Keratinocyte (primary cell): Measurements from ENCODE around the gene SGIP1. TPM values are rescaled to one million over a fixed set of nuclear protein-coding genes. Genes with fewer than 3 reads are reported as not detected.

Source experiments
- DNase-seq: peaks from one replicate; pipeline ENCODE4 v3.0.0-alpha.2; 2011; ENCODE audit warnings: low read depth, missing footprints, low spot score
- FAIRE-seq: peaks from 2 replicates; lab custom pipeline; 2011; peaks lifted over from hg19 to GRCh38; lab: Jason Lieb, UNC
- H2AFZ ChIP-seq: 2 replicates; pipeline ENCODE4 v1.6.0; 2012; ENCODE audit warnings: low read length, control low read depth, inconsistent platforms; ENCODE audit not compliant: control insufficient read depth
- H3K27ac ChIP-seq: 2 replicates; pipeline ENCODE4 v1.5.1; 2011; ENCODE audit warnings: low read length; ENCODE audit not compliant: control insufficient read depth, insufficient read depth
- H3K27me3 ChIP-seq: 3 replicates; pipeline ENCODE4 v1.6.0; 2011; ENCODE audit warnings: low read length; ENCODE audit not compliant: control insufficient read depth, insufficient read depth; ENCODE audit errors: extremely low read depth
- H3K36me3 ChIP-seq, 2 experiments: 2 replicates in 1 of 2; 3 replicates in 1 of 2; pipeline ENCODE4 v1.5.1; 2011; ENCODE audit warnings: low read length in 2 of 2, mild to moderate bottlenecking in 1 of 2; ENCODE audit not compliant: control insufficient read depth in 2 of 2, insufficient read depth in 2 of 2; ENCODE audit errors: extremely low read depth in 1 of 2
- H3K4me1 ChIP-seq: 3 replicates; pipeline ENCODE4 v1.5.1; 2011; ENCODE audit warnings: low read length; ENCODE audit not compliant: control insufficient read depth, insufficient read depth; ENCODE audit errors: extremely low read depth
- H3K4me2 ChIP-seq: 3 replicates; pipeline ENCODE4 v1.6.0; 2011; ENCODE audit warnings: low read depth, low read length; ENCODE audit not compliant: control insufficient read depth, insufficient read depth; ENCODE audit errors: extremely low read depth
- H3K4me3 ChIP-seq, 3 experiments: fragments of 200-600 bp in 1 of 3; sonication (generic) in 1 of 3; 2 replicates in 2 of 3; 3 replicates in 1 of 3; pipeline ENCODE4 v1.5.1; 2011 to 2016; ENCODE audit warnings: low read length in 3 of 3, mild to moderate bottlenecking in 3 of 3, control low read depth in 2 of 3, inconsistent platforms in 1 of 3, low read depth in 1 of 3, mixed read lengths in 1 of 3, mixed run types in 1 of 3, moderate library complexity in 1 of 3; ENCODE audit not compliant: control insufficient read depth in 2 of 3, insufficient read depth in 2 of 3; ENCODE audit errors: extremely low read depth in 1 of 3
- H3K79me2 ChIP-seq: 2 replicates; pipeline ENCODE4 v1.6.0; 2012; ENCODE audit warnings: low read length; ENCODE audit not compliant: control insufficient read depth, insufficient read depth
- H3K9ac ChIP-seq: 3 replicates; pipeline ENCODE4 v1.6.0; 2011; ENCODE audit warnings: low read length; ENCODE audit not compliant: control insufficient read depth, insufficient read depth; ENCODE audit errors: extremely low read depth
- H3K9me1 ChIP-seq: 3 replicates; pipeline ENCODE4 v1.6.0; 2011; ENCODE audit warnings: low read length; ENCODE audit not compliant: control insufficient read depth, insufficient read depth; ENCODE audit errors: extremely low read depth
- H3K9me3 ChIP-seq: 2 replicates; pipeline ENCODE4 v1.5.1; 2012; ENCODE audit warnings: low read depth, low read length; ENCODE audit not compliant: control insufficient read depth
- H4K20me1 ChIP-seq: 3 replicates; pipeline ENCODE4 v1.6.0; 2011; ENCODE audit warnings: low read length; ENCODE audit not compliant: control insufficient read depth, insufficient read depth; ENCODE audit errors: extremely low read depth
- EZH2 ChIP-seq: IDR thresholded peaks from one replicate; pipeline ENCODE4 v1.6.1; 2012; ENCODE audit warnings: inconsistent platforms, mild to moderate bottlenecking, low read length, moderate library complexity
- dilution Hi-C: fragments of 300-500 bp; cut with MboI; formaldehyde crosslinking; loops from one replicate; pipeline ENCODE4 v1.7.0; 2020; ENCODE audit warnings: low sequenced_read_pairs; ENCODE audit not compliant: extremely low pct_ligation_motif_present
- polyA plus RNA-seq, 5 experiments: library from polyadenylated mRNA; depleted of rRNA in 3 of 5; stranded (reverse) in 3 of 5; stranded (forward) in 1 of 5; unstranded in 1 of 5; fragments of >200 nt; gene quantifications; 1 replicate in 1 of 5; 2 replicates in 3 of 5; 3 replicates in 1 of 5; pipeline versions ENCODE4 v1.2.1 to v1.2.3, GENCODE V29; 2011 to 2012; ENCODE audit warnings: missing spikeins in 2 of 5, low read depth in 1 of 5, low replicate concordance in 1 of 5
- TF ChIP-seq, protein P1 (sequence below), 3 experiments: IDR thresholded peaks in 1 of 3; conservative IDR thresholded peaks in 1 of 3; optimal IDR thresholded peaks in 1 of 3; 2 replicates in 2 of 3; 3 replicates in 1 of 3; pipeline versions ENCODE3 to v1.5.1; 2011; ENCODE audit warnings: low read length in 3 of 3, mild to moderate bottlenecking in 3 of 3, moderate library complexity in 2 of 3, control low read depth in 1 of 3, inconsistent platforms in 1 of 3; ENCODE audit not compliant: insufficient read depth in 2 of 3; ENCODE audit errors: extremely low read depth in 1 of 3

Gene SGIP1
- polyA plus RNA-seq, 1 donor (not counting 4 experiments of a cell fraction or from before 2014, with no cell fraction given) = 0.05 TPM

DNA sequence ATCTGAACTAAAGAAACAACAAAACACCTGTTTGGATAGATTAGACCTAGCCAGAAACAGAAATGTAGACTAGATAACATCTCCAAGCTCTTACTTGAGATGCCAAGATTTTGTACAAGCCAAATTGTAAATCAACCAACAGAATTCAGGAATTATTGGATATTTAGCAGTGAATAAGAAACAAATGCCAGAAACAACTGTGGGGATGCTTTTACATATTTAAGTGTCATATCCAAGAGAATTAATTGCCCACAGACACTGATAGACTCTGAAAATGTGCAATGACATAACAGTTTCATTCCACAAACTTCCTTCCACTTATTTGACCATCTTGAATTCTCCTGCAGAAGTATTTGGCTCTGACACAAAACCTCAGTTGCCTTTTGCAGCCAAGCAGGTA is 92.3 kb downstream of the SGIP1 start:
- H3K27ac ChIP-seq = no peak overlapping the region
- FAIRE-seq (no peak), DNase-seq (no peak)
- H3K9me1 ChIP-seq = no peaks in the 10 kb centered on the region
- no peak for TF ChIP-seq EZH2
- TF ChIP-seq, protein P1, sequence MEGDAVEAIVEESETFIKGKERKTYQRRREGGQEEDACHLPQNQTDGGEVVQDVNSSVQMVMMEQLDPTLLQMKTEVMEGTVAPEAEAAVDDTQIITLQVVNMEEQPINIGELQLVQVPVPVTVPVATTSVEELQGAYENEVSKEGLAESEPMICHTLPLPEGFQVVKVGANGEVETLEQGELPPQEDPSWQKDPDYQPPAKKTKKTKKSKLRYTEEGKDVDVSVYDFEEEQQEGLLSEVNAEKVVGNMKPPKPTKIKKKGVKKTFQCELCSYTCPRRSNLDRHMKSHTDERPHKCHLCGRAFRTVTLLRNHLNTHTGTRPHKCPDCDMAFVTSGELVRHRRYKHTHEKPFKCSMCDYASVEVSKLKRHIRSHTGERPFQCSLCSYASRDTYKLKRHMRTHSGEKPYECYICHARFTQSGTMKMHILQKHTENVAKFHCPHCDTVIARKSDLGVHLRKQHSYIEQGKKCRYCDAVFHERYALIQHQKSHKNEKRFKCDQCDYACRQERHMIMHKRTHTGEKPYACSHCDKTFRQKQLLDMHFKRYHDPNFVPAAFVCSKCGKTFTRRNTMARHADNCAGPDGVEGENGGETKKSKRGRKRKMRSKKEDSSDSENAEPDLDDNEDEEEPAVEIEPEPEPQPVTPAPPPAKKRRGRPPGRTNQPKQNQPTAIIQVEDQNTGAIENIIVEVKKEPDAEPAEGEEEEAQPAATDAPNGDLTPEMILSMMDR (optimal IDR thresholded peaks at IDR 0.05 in 1 of 3, IDR thresholded peaks at IDR 0.05 in 1 of 3, conservative IDR thresholded peaks at IDR 0.05 in 1 of 3; ENCODE audit: extremely low read depth in 1 of 3, insufficient read depth in 2 of 3, low read length in 3 of 3) = no peak
- H3K79me2 ChIP-seq = no peaks in the 10 kb centered on the region
- H3K4me1 ChIP-seq = peaks cover 4% of the 10 kb centered on the region
- no peak overlapping the region for H2AFZ ChIP-seq
- no peak overlapping the region for H3K4me2 ChIP-seq
- dilution Hi-C loops = no loop called here
- H3K9me3 ChIP-seq = no peaks in the 10 kb centered on the region
- H3K27me3 ChIP-seq = no peaks in the 10 kb centered on the region
- no peak overlapping the region for H3K9ac ChIP-seq
- no peaks in the 10 kb centered on the region for H3K36me3 ChIP-seq
- H3K4me3 ChIP-seq = no peak overlapping the region
- no peaks in the 10 kb centered on the region for H4K20me1 ChIP-seq

DNA sequence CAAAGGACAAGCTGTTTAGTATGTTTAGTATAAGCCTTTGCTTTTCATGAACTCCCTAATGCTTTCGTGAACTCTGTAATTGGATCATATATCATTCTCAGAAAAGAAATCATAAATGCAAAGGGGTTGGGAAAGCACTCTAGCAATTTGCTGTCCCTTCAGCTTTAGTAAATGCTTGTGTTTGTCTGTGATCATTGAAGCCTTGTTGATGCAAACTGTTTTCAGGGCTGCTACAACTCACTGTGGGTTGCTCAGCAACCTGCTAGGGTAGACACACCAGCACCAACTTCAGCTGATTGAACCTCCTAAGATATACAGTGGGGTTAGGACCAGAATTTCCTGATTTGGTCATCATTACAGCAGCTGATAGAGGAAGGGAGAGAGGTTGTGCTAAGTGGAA is 95.0 kb downstream of the SGIP1 start:
- FAIRE-seq (no peak), DNase-seq (no peak)
- peaks cover 4% of the 10 kb centered on the region for H3K4me1 ChIP-seq
- no peak overlapping the region for H3K9ac ChIP-seq
- H3K9me1 ChIP-seq = no peaks in the 10 kb centered on the region
- H4K20me1 ChIP-seq = no peaks in the 10 kb centered on the region
- H3K4me3 ChIP-seq = no peak overlapping the region
- TF ChIP-seq, protein P1 (optimal IDR thresholded peaks at IDR 0.05 in 1 of 3, IDR thresholded peaks at IDR 0.05 in 1 of 3, conservative IDR thresholded peaks at IDR 0.05 in 1 of 3; ENCODE audit: extremely low read depth in 1 of 3, insufficient read depth in 2 of 3, low read length in 3 of 3) = no peak
- TF ChIP-seq EZH2 = no peak
- no peak overlapping the region for H3K4me2 ChIP-seq
- dilution Hi-C loops = no loop called here
- no peaks in the 10 kb centered on the region for H3K27me3 ChIP-seq
- H2AFZ ChIP-seq = no peak overlapping the region
- no peak overlapping the region for H3K27ac ChIP-seq
- H3K79me2 ChIP-seq = no peaks in the 10 kb centered on the region
- H3K9me3 ChIP-seq = no peaks in the 10 kb centered on the region
- H3K36me3 ChIP-seq = no peaks in the 10 kb centered on the region
